ENCODE data around the gene TEX12.
A peak's percentile ranks its signal among the peaks of the same experiment; 100 is the strongest.
"Not testable (repeated sequence)": the region's sequence is repeated elsewhere in the genome, so short reads cannot be mapped to it uniquely, and the experiment has no call there.

The TEX12 gene

DNA sequence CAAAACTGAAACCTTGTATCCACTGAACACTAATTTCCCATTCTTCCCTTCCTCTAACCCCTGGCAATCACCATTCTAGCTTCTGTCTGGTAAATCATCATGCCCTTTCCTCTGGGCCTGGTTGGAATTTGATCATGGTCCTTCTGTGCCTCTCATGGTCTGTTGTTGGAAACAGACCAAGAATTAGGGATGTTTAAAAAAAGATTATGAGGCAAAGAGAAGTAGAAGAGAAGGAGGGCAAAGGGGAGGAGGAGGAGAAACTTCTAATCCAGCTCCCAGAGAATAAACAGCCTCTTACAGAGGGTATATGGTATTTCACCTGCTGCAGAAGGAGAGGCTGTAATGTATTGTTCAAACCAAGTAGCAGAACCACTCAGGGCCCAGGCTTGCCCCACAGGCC lies 18.7 kb downstream of the TEX12 start:
- Histone ChIP-seq H3K27ac (ENCODE audit: insufficient read depth in 1 of 2, low read depth in 1 of 2, low read length in 2 of 2, poor library complexity in 1 of 2, severe bottlenecking in 2 of 2) (no peak overlapping the region), H3K27me3 (replicated peaks in 2 of 5; ENCODE audit: control insufficient read depth in 4 of 5, insufficient read depth in 5 of 5, low read length in 4 of 5) (no peaks in the 10 kb centered on the region), H3K36me3 (ENCODE audit: control insufficient read depth in 4 of 4, insufficient read depth in 4 of 4, low read length in 3 of 4) (no peaks in the 10 kb centered on the region), H3K4me1 (ENCODE audit: control extremely low read depth in 1 of 4, control insufficient read depth in 4 of 4, insufficient read depth in 4 of 4, low read length in 3 of 4) (peaks cover 0 to 8% (median 0%) of the 10 kb centered on the region in 4 experiments), H3K9me3 (ENCODE audit: control extremely low read depth in 1 of 5, control insufficient read depth in 4 of 5, insufficient read depth in 2 of 5, low read depth in 1 of 5, low read length in 4 of 5) (no peaks in the 10 kb centered on the region), H3K4me3 (ENCODE audit: control insufficient read depth in 1 of 7, extremely low read depth in 1 of 7, insufficient read depth in 4 of 7, low read depth in 2 of 7, low read length in 6 of 7) (no peak overlapping the region)
- no peak for DNase-seq
- ChIA-PET CTCF (interaction anchor here (0.6 kb wide), 1 partner anchor 71 kb away, joined by 3 read pairs; no protein-coding TSS in a partner anchor), POLR2A (no interaction called here)

DNA sequence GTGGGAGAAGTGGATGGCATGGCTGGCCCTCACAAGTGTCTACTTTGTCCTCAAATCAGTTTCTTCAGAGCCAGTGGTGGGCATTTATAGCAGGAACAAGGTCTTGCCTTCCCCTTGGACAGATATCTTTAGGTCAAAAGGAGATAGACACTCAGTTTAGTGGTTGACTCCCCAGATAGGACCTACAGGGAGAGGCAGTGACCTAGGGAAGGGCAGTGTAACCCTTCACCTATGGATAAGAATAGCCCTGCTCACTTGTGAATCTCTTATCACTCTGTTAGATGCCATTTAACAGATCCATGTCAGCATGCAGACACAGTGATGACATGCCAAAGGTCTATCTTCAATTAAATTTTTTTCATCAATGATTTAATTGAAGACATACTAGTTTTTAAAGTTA lies 19.1 kb downstream of the TEX12 start:
- no peak overlapping the region for H3K4me3 ChIP-seq (ENCODE audit: control insufficient read depth in 1 of 7, extremely low read depth in 1 of 7, insufficient read depth in 4 of 7, low read depth in 2 of 7, low read length in 6 of 7)
- no peaks in the 10 kb centered on the region for H3K36me3 ChIP-seq (ENCODE audit: control insufficient read depth in 4 of 4, insufficient read depth in 4 of 4, low read length in 3 of 4)
- peaks cover 0 to 8% (median 0%) of the 10 kb centered on the region in 4 experiments for H3K4me1 ChIP-seq (ENCODE audit: control extremely low read depth in 1 of 4, control insufficient read depth in 4 of 4, insufficient read depth in 4 of 4, low read length in 3 of 4)
- CTCF ChIA-PET, result no interaction called here
- POLR2A ChIA-PET, result no interaction called here
- DNase-seq, result no peak
- H3K27ac ChIP-seq (ENCODE audit: insufficient read depth in 1 of 2, low read depth in 1 of 2, low read length in 2 of 2, poor library complexity in 1 of 2, severe bottlenecking in 2 of 2), result no peak overlapping the region
- H3K27me3 ChIP-seq (replicated peaks in 2 of 5; ENCODE audit: control insufficient read depth in 4 of 5, insufficient read depth in 5 of 5, low read length in 4 of 5), result no peaks in the 10 kb centered on the region
- H3K9me3 ChIP-seq (ENCODE audit: control extremely low read depth in 1 of 5, control insufficient read depth in 4 of 5, insufficient read depth in 2 of 5, low read depth in 1 of 5, low read length in 4 of 5), result no peaks in the 10 kb centered on the region

DNA sequence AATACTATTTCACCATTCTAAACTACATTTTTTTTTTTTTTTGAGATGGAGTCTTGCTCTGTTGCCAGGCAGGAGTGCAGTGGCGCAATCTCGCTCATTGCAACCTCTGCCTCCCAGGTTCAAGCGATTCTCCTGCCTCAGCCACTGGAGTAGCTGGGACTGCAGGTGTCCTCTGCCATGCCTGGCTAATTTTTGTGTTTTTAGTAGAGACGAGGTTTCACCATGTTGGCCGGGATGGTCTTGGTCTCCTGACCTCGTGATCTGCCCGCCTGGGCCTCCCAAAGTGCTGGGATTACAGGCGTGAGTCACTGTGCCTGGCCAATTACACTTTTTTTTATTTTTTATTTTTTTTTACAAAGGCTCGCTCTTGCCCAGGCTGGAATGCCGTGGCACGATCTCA lies 27.9 kb downstream of the TEX12 start:
- DNase-seq; H3K4me3 ChIP-seq (ENCODE audit: control insufficient read depth in 1 of 7, extremely low read depth in 1 of 7, insufficient read depth in 4 of 7, low read depth in 2 of 7, low read length in 6 of 7); POLR2A ChIA-PET; H3K27me3 ChIP-seq (replicated peaks in 2 of 5; ENCODE audit: control insufficient read depth in 4 of 5, insufficient read depth in 5 of 5, low read length in 4 of 5); H3K27ac ChIP-seq (ENCODE audit: insufficient read depth in 1 of 2, low read depth in 1 of 2, low read length in 2 of 2, poor library complexity in 1 of 2, severe bottlenecking in 2 of 2); H3K9me3 ChIP-seq (ENCODE audit: control extremely low read depth in 1 of 5, control insufficient read depth in 4 of 5, insufficient read depth in 2 of 5, low read depth in 1 of 5, low read length in 4 of 5); H3K36me3 ChIP-seq (ENCODE audit: control insufficient read depth in 4 of 4, insufficient read depth in 4 of 4, low read length in 3 of 4): not testable (repeated sequence)
- 95% methylated on average over 11 of the region's 11 CpGs for WGBS (ENCODE audit: insufficient coverage)
- peaks cover 0 to 14% (median 9%) of the 10 kb centered on the region in 4 experiments for H3K4me1 ChIP-seq (ENCODE audit: control extremely low read depth in 1 of 4, control insufficient read depth in 4 of 4, insufficient read depth in 4 of 4, low read length in 3 of 4)
- CTCF ChIA-PET, result interaction anchor here (1.3 kb wide), 1 partner anchor 92 kb away, joined by 5 read pairs; no protein-coding TSS in a partner anchor

DNA sequence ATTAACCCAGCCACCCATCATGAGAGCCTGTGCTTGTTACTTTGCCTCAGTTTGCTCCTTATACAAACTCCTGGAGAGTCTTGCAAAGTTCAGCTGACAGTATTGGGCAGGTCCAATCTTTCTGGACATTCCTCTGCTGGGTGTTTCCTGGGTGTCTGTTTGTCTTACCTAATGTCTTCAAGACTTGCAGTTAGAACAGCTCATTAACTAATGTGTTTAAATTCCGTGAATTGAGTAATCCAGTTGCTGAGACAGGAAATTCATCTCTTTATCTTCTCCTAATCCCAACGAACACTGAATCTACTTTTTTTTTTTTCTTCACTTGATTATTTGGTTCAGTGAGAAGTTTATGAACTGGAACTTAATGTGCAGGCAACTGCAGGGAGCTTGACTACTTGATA lies 28.8 kb downstream of the TEX12 start:
- CTCF ChIA-PET, result interaction anchor here (0.6 to 1.3 kb wide), 4 partner anchors 42 to 93 kb away, joined by 3 to 5 read pairs (median 3); no protein-coding TSS in a partner anchor
- no peak overlapping the region for H3K27ac ChIP-seq (ENCODE audit: insufficient read depth in 1 of 2, low read depth in 1 of 2, low read length in 2 of 2, poor library complexity in 1 of 2, severe bottlenecking in 2 of 2)
- no peak for DNase-seq
- no CpG with 5 or more reads among the region's 2 CpGs for WGBS (ENCODE audit: insufficient coverage)
- H3K4me1 ChIP-seq (ENCODE audit: control extremely low read depth in 1 of 4, control insufficient read depth in 4 of 4, insufficient read depth in 4 of 4, low read length in 3 of 4), result peaks cover 0 to 22% (median 14%) of the 10 kb centered on the region in 4 experiments
- POLR2A ChIA-PET, result no interaction called here
- H3K9me3 ChIP-seq (ENCODE audit: control extremely low read depth in 1 of 5, control insufficient read depth in 4 of 5, insufficient read depth in 2 of 5, low read depth in 1 of 5, low read length in 4 of 5), result no peaks in the 10 kb centered on the region
- no peaks in the 10 kb centered on the region for H3K36me3 ChIP-seq (ENCODE audit: control insufficient read depth in 4 of 4, insufficient read depth in 4 of 4, low read length in 3 of 4)
- H3K4me3 ChIP-seq (ENCODE audit: control insufficient read depth in 1 of 7, extremely low read depth in 1 of 7, insufficient read depth in 4 of 7, low read depth in 2 of 7, low read length in 6 of 7), result no peak overlapping the region
- H3K27me3 ChIP-seq (replicated peaks in 2 of 5; ENCODE audit: control insufficient read depth in 4 of 5, insufficient read depth in 5 of 5, low read length in 4 of 5), result no peaks in the 10 kb centered on the region

- H3K27me3 ChIP-seq (replicated peaks in 2 of 5; ENCODE audit: control insufficient read depth in 4 of 5, insufficient read depth in 5 of 5, low read length in 4 of 5), result no peaks in the 10 kb centered on the region
- WGBS (ENCODE audit: insufficient coverage), result 100% methylated on average over 2 of the region's 2 CpGs
- DNase-seq, result no peak
- ChIA-PET CTCF (interaction anchor here (0.6 to 1.2 kb wide), 3 partner anchors 43 to 84 kb away, joined by 3 read pairs; no protein-coding TSS in a partner anchor), POLR2A (no interaction called here)
- peaks cover 0 to 22% (median 14%) of the 10 kb centered on the region in 4 experiments for H3K4me1 ChIP-seq (ENCODE audit: control extremely low read depth in 1 of 4, control insufficient read depth in 4 of 4, insufficient read depth in 4 of 4, low read length in 3 of 4)
- H3K27ac ChIP-seq (ENCODE audit: insufficient read depth in 1 of 2, low read depth in 1 of 2, low read length in 2 of 2, poor library complexity in 1 of 2, severe bottlenecking in 2 of 2), result no peak overlapping the region
- H3K36me3 ChIP-seq (ENCODE audit: control insufficient read depth in 4 of 4, insufficient read depth in 4 of 4, low read length in 3 of 4), result no peaks in the 10 kb centered on the region
- no peaks in the 10 kb centered on the region for H3K9me3 ChIP-seq (ENCODE audit: control extremely low read depth in 1 of 5, control insufficient read depth in 4 of 5, insufficient read depth in 2 of 5, low read depth in 1 of 5, low read length in 4 of 5)
- no peak overlapping the region for H3K4me3 ChIP-seq (ENCODE audit: control insufficient read depth in 1 of 7, extremely low read depth in 1 of 7, insufficient read depth in 4 of 7, low read depth in 2 of 7, low read length in 6 of 7)
Observed at GRCh38 chr11:112196519-112197087, 29.4 kb downstream of the TEX12 start.

- H3K27ac ChIP-seq (ENCODE audit: insufficient read depth in 1 of 2, low read depth in 1 of 2, low read length in 2 of 2, poor library complexity in 1 of 2, severe bottlenecking in 2 of 2); H3K9me3 ChIP-seq (ENCODE audit: control extremely low read depth in 1 of 5, control insufficient read depth in 4 of 5, insufficient read depth in 2 of 5, low read depth in 1 of 5, low read length in 4 of 5); DNase-seq; H3K36me3 ChIP-seq (ENCODE audit: control insufficient read depth in 4 of 4, insufficient read depth in 4 of 4, low read length in 3 of 4); H3K27me3 ChIP-seq (replicated peaks in 2 of 5; ENCODE audit: control insufficient read depth in 4 of 5, insufficient read depth in 5 of 5, low read length in 4 of 5); H3K4me3 ChIP-seq (ENCODE audit: control insufficient read depth in 1 of 7, extremely low read depth in 1 of 7, insufficient read depth in 4 of 7, low read depth in 2 of 7, low read length in 6 of 7); POLR2A ChIA-PET: not testable (repeated sequence)
- CTCF ChIA-PET, result interaction anchor here (1.4 to 1.9 kb wide), 4 partner anchors 9 to 20 kb away, joined by 4 to 7 read pairs (median 5); no protein-coding TSS in a partner anchor
- peaks cover 0 to 16% (median 11%) of the 10 kb centered on the region in 4 experiments for H3K4me1 ChIP-seq (ENCODE audit: control extremely low read depth in 1 of 4, control insufficient read depth in 4 of 4, insufficient read depth in 4 of 4, low read length in 3 of 4)
- no CpG with 5 or more reads among the region's 4 CpGs for WGBS (ENCODE audit: insufficient coverage)
Observed at GRCh38 chr11:112199101-112199500, 31.9 kb downstream of the TEX12 start.

DNA sequence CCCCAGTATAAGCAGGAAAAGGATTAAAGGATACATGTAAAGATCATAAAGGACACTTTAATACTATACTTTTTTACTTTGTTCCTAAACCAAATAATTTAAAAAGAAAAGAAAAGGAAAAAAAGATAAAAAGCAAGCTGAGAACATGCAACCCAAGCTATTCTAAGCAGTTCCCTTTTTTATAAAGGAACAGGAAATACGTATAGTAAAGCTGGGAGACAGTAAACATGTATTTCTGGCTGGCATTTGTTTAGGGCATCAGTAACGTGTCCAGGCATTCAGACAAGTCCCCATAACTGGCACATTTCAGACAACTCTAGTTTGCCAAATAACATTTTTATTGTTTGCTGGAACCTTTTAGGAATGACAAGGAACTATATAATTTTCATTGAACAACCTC lies 33.1 kb downstream of the TEX12 start:
- CTCF ChIA-PET, result interaction anchor here (1.2 to 2.0 kb wide), 6 partner anchors 11 to 82 kb away, joined by 4 to 7 read pairs (median 4); no protein-coding TSS in a partner anchor
- H3K4me3 ChIP-seq (ENCODE audit: control insufficient read depth in 1 of 7, extremely low read depth in 1 of 7, insufficient read depth in 4 of 7, low read depth in 2 of 7, low read length in 6 of 7), result peak overlapping the region in 3 of 7 experiments; percentile 13 to 24 (median 16)

More for the DNA sequence above, 33.1 kb downstream of the TEX12 start:
- H3K27ac ChIP-seq (ENCODE audit: insufficient read depth in 1 of 2, low read depth in 1 of 2, low read length in 2 of 2, poor library complexity in 1 of 2, severe bottlenecking in 2 of 2), result peak overlapping the region in 1 of 2 experiments; percentile 51
- H3K36me3 ChIP-seq (ENCODE audit: control insufficient read depth in 4 of 4, insufficient read depth in 4 of 4, low read length in 3 of 4), result no peaks in the 10 kb centered on the region
- DNase-seq, result peak in 2 of 3 donors; percentile 36 to 39
- no peaks in the 10 kb centered on the region for H3K9me3 ChIP-seq (ENCODE audit: control extremely low read depth in 1 of 5, control insufficient read depth in 4 of 5, insufficient read depth in 2 of 5, low read depth in 1 of 5, low read length in 4 of 5)
- no CpG with 5 or more reads among the region's 2 CpGs for WGBS (ENCODE audit: insufficient coverage)
- no peaks in the 10 kb centered on the region for H3K27me3 ChIP-seq (replicated peaks in 2 of 5; ENCODE audit: control insufficient read depth in 4 of 5, insufficient read depth in 5 of 5, low read length in 4 of 5)
- POLR2A ChIA-PET, result no interaction called here
- H3K4me1 ChIP-seq (ENCODE audit: control extremely low read depth in 1 of 4, control insufficient read depth in 4 of 4, insufficient read depth in 4 of 4, low read length in 3 of 4), result peaks cover 0 to 16% (median 11%) of the 10 kb centered on the region in 4 experiments

Measured in common myeloid progenitor, CD34-positive (primary cell).